Karpas-422 (cell line): ENCODE measurements around the gene CALML3. TPM values are rescaled to one million over a fixed set of nuclear protein-coding genes. Genes with fewer than 3 reads are reported as not detected.

Experiments
- DNase-seq: peaks from one replicate; pipeline ENCODE4 v3.0.0-alpha.2; 2015
- H2AFZ ChIP-seq: fragments of 200-600 bp; sonication (generic); 2 replicates; pipeline ENCODE4 v1.6.1; 2014; ENCODE audit warnings: antibody characterized with exemption, low read length, mixed read lengths
- H3K27ac ChIP-seq: fragments of 200-600 bp; sonication (generic); 2 replicates; pipeline ENCODE4 v1.5.1; 2014; ENCODE audit warnings: mild to moderate bottlenecking, low read length, moderate library complexity
- H3K27me3 ChIP-seq: fragments of 200-600 bp; sonication (generic); 2 replicates; pipeline ENCODE4 v1.6.1; 2014; ENCODE audit warnings: low read length, mixed read lengths
- H3K36me3 ChIP-seq: fragments of 200-600 bp; sonication (generic); 2 replicates; pipeline ENCODE4 v1.6.1; 2014; ENCODE audit warnings: low read length, mixed read lengths; ENCODE audit not compliant: insufficient read depth
- H3K4me1 ChIP-seq: fragments of 200-600 bp; sonication (generic); 2 replicates; pipeline ENCODE4 v1.6.1; 2014; ENCODE audit warnings: mild to moderate bottlenecking, low read length, mixed read lengths
- H3K4me2 ChIP-seq: fragments of 200-600 bp; sonication (generic); 2 replicates; pipeline ENCODE4 v1.6.1; 2014; ENCODE audit warnings: low read length, low read depth, mild to moderate bottlenecking; ENCODE audit not compliant: poor library complexity, severe bottlenecking
- H3K4me3 ChIP-seq: fragments of 200-600 bp; sonication (generic); 2 replicates; pipeline ENCODE4 v1.5.1; 2014; ENCODE audit warnings: mild to moderate bottlenecking, antibody characterized with exemption, low read length, mixed read lengths
- H3K79me2 ChIP-seq: fragments of 200-600 bp; sonication (generic); 2 replicates; pipeline ENCODE4 v1.6.1; 2014; ENCODE audit warnings: mild to moderate bottlenecking, low read length, mixed read lengths
- H3K9ac ChIP-seq: fragments of 200-600 bp; sonication (generic); 2 replicates; pipeline ENCODE4 v1.6.0; 2014; ENCODE audit warnings: low read length
- H3K9me2 ChIP-seq: fragments of 200-600 bp; sonication (generic), shearing (Covaris generic); replicated peaks from 2 replicates; pipeline ENCODE4 v1.6.0; 2014; ENCODE audit warnings: mild to moderate bottlenecking, low read length, moderate library complexity; ENCODE audit not compliant: insufficient read depth
- H3K9me3 ChIP-seq: fragments of 300-700, 200-600 bp; sonication (generic); 2 replicates; pipeline ENCODE4 v1.6.1; 2014; ENCODE audit warnings: low read length, mixed read lengths
- H4K20me1 ChIP-seq: fragments of 200-600 bp; sonication (generic); 2 replicates; pipeline ENCODE4 v1.6.1; 2014; ENCODE audit warnings: mild to moderate bottlenecking, antibody characterized with exemption, low read length, low read depth; ENCODE audit not compliant: insufficient read depth
- total RNA-seq: library from RNA; depleted of rRNA; stranded (reverse); fragments of >200 nt; shearing (Covaris generic); gene quantifications from 2 replicates; pipeline ENCODE4 v1.2.3, GENCODE V29; 2014; ENCODE audit warnings: low replicate concordance

CALML3 gene
- total RNA-seq, 1 experiment from 2014 or later: not detected

DNA sequence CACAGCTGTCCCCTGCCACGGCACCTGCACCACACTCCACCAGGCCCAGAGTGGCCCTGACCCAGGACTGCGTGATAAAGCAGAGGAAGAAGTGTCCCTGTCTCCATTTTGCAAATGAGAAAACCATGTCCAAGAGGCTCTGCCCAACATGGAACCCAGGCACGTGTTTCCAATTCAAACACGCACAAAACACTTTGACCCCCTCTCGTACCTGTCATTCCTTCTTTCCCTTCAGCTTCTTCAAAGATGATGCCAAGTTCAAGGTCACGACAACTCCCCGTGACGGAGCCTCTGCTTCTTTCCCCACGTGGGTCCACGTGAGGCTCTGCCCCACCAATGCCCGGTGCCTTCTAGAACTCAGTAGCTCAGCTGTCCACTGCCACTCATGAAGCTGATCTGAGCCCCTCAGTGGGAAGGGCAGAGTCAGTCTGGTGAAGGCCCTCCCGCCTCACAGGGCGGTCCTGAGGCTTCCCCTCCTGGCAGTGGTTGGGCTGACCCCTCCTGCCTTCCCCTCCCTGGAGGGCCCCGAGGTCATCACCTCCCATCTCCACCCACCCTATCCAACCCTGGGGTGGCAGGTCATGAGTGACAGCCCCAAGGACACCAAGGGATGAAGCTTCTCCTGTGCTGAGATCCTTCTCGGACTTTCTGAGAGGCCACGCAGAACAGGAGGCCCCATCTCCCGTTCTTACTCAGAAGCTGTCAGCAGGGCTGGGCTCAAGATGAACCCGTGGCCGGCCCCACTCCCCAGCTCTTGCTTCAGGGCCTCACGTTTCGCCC, 44.4 kb upstream of the CALML3 start:
- no peaks in the 10 kb centered on the region for H3K9me2 ChIP-seq

DNA sequence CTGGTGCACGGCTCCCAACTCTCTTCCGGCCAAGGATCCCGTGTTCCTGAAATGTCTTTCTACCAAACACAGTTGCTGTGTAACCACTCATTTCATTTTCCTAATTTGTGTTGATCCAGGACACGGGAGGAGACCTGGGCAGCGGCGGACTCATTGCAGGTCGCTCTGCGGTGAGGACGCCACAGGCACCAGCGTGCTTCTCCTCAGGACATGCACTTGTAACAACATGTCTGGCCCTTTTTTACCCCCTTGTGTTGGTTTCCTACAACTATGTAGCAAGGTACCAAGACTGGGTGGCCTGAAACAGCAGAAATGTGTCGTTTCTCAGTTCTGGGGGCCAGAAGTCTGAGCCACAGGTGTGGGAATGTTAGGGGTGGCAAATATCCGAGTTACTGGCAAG, 43.6 kb upstream of the CALML3 start:
- H3K9ac ChIP-seq: no peak overlapping the region
- H3K4me2 ChIP-seq: no peak overlapping the region
- H3K79me2 ChIP-seq: no peaks in the 10 kb centered on the region

More for the DNA sequence above, 44.4 kb upstream of the CALML3 start:
- Histone ChIP-seq H3K4me1 (no peaks in the 10 kb centered on the region), H3K4me2 (no peak overlapping the region), H3K9me3 (no peaks in the 10 kb centered on the region), H3K4me3 (no peak overlapping the region), H3K79me2 (no peaks in the 10 kb centered on the region), H4K20me1 (no peaks in the 10 kb centered on the region), H3K36me3 (no peaks in the 10 kb centered on the region), H3K27me3 (no peaks in the 10 kb centered on the region), H3K27ac (no peak overlapping the region), H2AFZ (no peak overlapping the region), H3K9ac (no peak overlapping the region)
- no peak for DNase-seq

DNA sequence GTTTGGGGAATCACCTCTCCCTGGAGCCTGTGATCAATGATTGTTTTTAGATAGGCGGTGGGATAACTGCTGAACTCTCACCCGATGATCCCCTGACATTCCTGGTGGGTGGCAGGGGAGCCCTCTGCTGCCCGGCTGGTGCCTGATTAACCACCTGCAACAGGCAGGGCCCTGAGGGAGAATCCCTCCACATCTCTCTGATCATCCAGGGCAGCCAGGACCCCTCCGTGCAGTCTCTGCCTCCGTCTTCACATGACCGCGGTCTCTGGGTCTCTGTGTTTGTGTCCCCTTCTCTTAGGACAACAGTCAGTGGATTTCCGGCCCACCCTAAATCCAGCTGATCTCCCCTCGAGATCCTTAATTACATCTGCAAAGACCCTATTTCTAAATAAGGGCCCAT, 42.7 kb upstream of the CALML3 start:
- Histone ChIP-seq H3K79me2 (no peaks in the 10 kb centered on the region), H3K9ac (no peak overlapping the region), H3K27ac (no peak overlapping the region), H4K20me1 (no peaks in the 10 kb centered on the region), H2AFZ (no peak overlapping the region), H3K36me3 (no peaks in the 10 kb centered on the region), H3K9me3 (no peaks in the 10 kb centered on the region), H3K9me2 (no peaks in the 10 kb centered on the region), H3K4me2 (no peak overlapping the region), H3K27me3 (no peaks in the 10 kb centered on the region), H3K4me3 (no peak overlapping the region), H3K4me1 (peaks cover 1% of the 10 kb centered on the region)
- no peak for DNase-seq

More for the DNA sequence above, 43.6 kb upstream of the CALML3 start:
- H3K36me3 ChIP-seq: no peaks in the 10 kb centered on the region
- H3K27me3 ChIP-seq: no peaks in the 10 kb centered on the region
- no peak overlapping the region for H3K4me3 ChIP-seq
- no peaks in the 10 kb centered on the region for H3K4me1 ChIP-seq
- H3K9me2 ChIP-seq: no peaks in the 10 kb centered on the region
- H3K9me3 ChIP-seq: no peaks in the 10 kb centered on the region
- no peak for DNase-seq
- no peaks in the 10 kb centered on the region for H4K20me1 ChIP-seq
- no peak overlapping the region for H2AFZ ChIP-seq
- H3K27ac ChIP-seq: no peak overlapping the region

DNA sequence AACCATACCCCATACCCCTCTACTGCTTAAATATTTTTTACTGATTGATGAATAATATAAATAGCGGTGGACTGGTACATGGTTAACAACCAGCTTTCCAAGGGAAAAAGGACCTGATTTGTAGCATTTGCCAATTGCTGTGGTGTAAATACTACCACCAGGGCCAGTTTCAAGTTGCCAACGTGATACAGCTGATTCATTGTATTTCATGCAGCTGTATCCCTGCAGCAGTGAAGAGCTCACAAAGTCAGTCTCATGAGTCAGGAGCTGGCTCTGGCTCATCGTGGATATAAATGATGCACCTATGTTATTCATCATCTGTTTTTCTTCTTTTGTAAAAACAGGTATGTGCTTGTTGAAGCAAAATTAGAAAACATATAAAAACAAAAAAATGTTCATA, 40.6 kb upstream of the CALML3 start:
- no peak overlapping the region for H2AFZ ChIP-seq
- no peaks in the 10 kb centered on the region for H4K20me1 ChIP-seq
- H3K4me2 ChIP-seq: no peak overlapping the region
- no peaks in the 10 kb centered on the region for H3K36me3 ChIP-seq
- no peak overlapping the region for H3K4me3 ChIP-seq
- no peaks in the 10 kb centered on the region for H3K9me3 ChIP-seq
- no peak for DNase-seq
- H3K9ac ChIP-seq: no peak overlapping the region
- H3K79me2 ChIP-seq: no peaks in the 10 kb centered on the region
- peaks cover 4% of the 10 kb centered on the region for H3K4me1 ChIP-seq
- H3K27ac ChIP-seq: no peak overlapping the region
- no peaks in the 10 kb centered on the region for H3K9me2 ChIP-seq
- H3K27me3 ChIP-seq: no peaks in the 10 kb centered on the region

DNA sequence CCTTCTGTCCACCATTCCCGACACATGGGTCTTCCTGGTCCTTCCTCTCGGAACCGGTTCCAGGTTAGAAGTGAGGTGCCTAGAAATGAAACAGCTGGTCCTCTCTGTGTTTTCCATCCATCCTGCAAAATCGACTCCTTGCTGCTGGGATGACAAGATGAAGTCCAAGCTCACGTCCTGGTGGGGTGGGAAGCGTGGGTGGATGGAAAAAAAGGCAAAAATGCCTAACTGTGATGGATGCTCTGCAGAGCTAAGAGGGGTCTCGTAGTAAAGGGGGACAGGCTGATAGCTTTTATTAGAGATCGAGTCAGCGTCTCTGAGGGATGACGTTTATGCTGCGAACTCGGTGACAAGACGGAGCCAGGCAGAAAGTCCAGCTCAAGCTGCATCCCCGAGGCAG, 39.5 kb upstream of the CALML3 start:
- H3K9me3 ChIP-seq: no peaks in the 10 kb centered on the region
- H3K9me2 ChIP-seq: no peaks in the 10 kb centered on the region
- H3K27ac ChIP-seq: no peak overlapping the region
- H3K4me1 ChIP-seq: peaks cover 4% of the 10 kb centered on the region
- H3K27me3 ChIP-seq: no peaks in the 10 kb centered on the region
- no peaks in the 10 kb centered on the region for H3K79me2 ChIP-seq
- H3K36me3 ChIP-seq: no peaks in the 10 kb centered on the region
- no peak overlapping the region for H3K4me3 ChIP-seq
- H2AFZ ChIP-seq: no peak overlapping the region
- H4K20me1 ChIP-seq: no peaks in the 10 kb centered on the region
- no peak overlapping the region for H3K4me2 ChIP-seq
- H3K9ac ChIP-seq: no peak overlapping the region
- DNase-seq: no peak

DNA sequence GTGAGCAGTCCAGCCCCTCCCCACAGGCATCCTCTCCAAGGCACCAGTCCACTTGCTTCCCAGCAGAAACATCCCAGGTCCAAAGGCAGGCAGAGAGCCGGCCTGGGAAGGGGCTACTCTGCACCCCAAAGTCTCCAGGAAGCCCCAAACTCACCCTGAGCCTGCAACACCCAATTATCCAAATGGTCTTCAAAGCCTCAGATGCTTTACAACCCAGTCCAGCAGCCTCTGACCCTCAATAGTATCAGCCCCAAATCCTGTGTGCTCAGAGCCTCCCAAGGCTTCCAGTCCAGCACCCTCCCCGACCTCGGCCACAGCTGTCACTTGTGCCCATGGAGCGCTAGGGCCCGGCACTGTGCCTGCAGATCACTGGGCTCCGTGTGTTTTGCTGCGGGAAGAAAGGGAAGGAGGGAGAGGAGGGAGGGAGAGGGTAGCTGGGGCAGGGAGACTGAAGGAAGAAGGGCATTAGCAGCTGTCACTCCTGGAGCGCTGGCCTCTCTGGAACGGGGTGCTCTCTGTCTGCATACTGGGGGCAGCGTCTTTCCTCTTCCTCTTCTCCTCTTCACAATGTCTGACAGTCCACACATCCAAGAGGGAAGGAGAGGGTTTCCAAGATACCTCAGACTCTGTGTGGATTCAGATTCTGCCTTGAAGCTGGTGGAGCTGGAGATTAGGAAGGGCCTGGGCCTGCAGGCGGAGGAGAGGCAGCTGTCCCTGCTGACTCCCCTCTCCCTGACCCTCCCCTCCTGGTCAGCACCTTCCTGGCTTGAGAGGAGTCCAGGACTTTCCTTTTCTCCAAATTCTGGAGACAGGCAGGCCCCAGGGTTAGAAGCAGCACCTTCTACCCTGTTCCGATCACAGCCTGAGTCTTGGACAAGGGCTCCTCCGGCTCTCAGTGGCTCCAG, 38.6 kb upstream of the CALML3 start:
- Histone ChIP-seq H2AFZ (no peak overlapping the region), H3K27me3 (no peaks in the 10 kb centered on the region), H3K4me2 (no peak overlapping the region), H3K4me1 (peaks cover 4% of the 10 kb centered on the region), H3K27ac (no peak overlapping the region), H3K9me2 (no peaks in the 10 kb centered on the region), H3K9me3 (no peaks in the 10 kb centered on the region), H3K9ac (no peak overlapping the region), H3K36me3 (no peaks in the 10 kb centered on the region), H4K20me1 (no peaks in the 10 kb centered on the region), H3K79me2 (no peaks in the 10 kb centered on the region), H3K4me3 (no peak overlapping the region)
- DNase-seq: no peak

DNA sequence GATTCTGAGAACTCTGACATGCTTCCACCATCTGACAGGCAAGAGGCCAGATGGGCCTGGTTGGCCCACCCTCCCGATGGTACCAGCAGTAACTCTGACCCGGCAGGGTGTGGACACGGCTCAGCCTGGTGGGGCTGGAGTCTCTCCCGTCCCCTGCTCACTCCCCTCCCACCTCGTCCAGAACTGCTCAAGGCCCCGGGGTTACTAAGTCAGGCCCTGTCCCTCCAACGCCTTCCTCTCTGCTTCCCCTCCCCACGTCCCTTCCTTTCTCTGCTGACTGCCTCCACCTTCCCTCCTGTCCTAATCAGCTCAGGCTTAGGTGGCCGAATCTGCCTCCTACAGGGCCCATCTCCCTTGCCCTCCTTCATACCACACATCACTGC, 37.9 kb upstream of the CALML3 start:
- Histone ChIP-seq H3K4me2 (no peak overlapping the region), H3K4me3 (no peak overlapping the region), H3K9me3 (no peaks in the 10 kb centered on the region), H3K79me2 (no peaks in the 10 kb centered on the region), H3K27me3 (no peaks in the 10 kb centered on the region), H2AFZ (no peak overlapping the region), H3K27ac (no peak overlapping the region), H4K20me1 (no peaks in the 10 kb centered on the region), H3K9ac (no peak overlapping the region), H3K4me1 (peaks cover 4% of the 10 kb centered on the region), H3K36me3 (no peaks in the 10 kb centered on the region), H3K9me2 (no peaks in the 10 kb centered on the region)
- no peak for DNase-seq
